Measurements from ENCODE around the gene DNAH17.

GRCh38 chr17:78562734-78563133 lies 14.5 kb downstream of the DNAH17 start:
- no peak for TF ChIP-seq ZFX (IDR thresholded peaks at IDR 0.05; ENCODE audit: borderline replicate concordance)
- TF ChIP-seq CTCF (IDR thresholded peaks at IDR 0.05): no peak

Data from 22Rv1 (cell line).